Naive B cell (primary cell): ENCODE data around the gene FKRP. TPM values are rescaled to one million over a fixed set of nuclear protein-coding genes. Genes with fewer than 3 reads are reported as not detected.
"Not testable (repeated sequence)": the region's sequence is repeated elsewhere in the genome, so short reads cannot be mapped to it uniquely, and the experiment has no call there.

Source experiments
- ATAC-seq, 2 donors: fragments of 150-1000 bp; cut with Tn5 transposase; 2 replicates each; pipeline ENCODE4 v1.10.0; 2021; ENCODE audit warnings: low read depth in 2 of 2, mild to moderate bottlenecking in 2 of 2, moderate library complexity in 2 of 2
- DNase-seq: peaks from one replicate; pipeline ENCODE4 v3.0.0; 2022
- H3K27ac Mint-ChIP-seq, 6 donors: one replicate each; pipeline ENCODE4 v1.8.0; 2020 to 2022; ENCODE audit warnings: mild to moderate bottlenecking in 6 of 6, mixed read lengths in 6 of 6, moderate library complexity in 5 of 6, inconsistent platforms in 2 of 6
- H3K27me3 Mint-ChIP-seq, 3 donors: one replicate each; pipeline ENCODE4 v1.8.0; 2021 to 2022; ENCODE audit warnings: mixed read lengths in 3 of 3, mild to moderate bottlenecking in 1 of 3
- H3K36me3 Mint-ChIP-seq, 2 donors: one replicate each; pipeline ENCODE4 v1.8.0; 2020 to 2022; ENCODE audit warnings: mixed read lengths in 2 of 2, inconsistent platforms in 1 of 2, mild to moderate bottlenecking in 1 of 2
- H3K4me1 Mint-ChIP-seq, 3 donors: one replicate each; pipeline ENCODE4 v1.8.0; 2020 to 2022; ENCODE audit warnings: mixed read lengths in 3 of 3, inconsistent platforms in 1 of 3, mild to moderate bottlenecking in 1 of 3, moderate library complexity in 1 of 3
- H3K4me3 Mint-ChIP-seq, 8 donors: one replicate each; pipeline ENCODE4 v1.8.0; 2020 to 2022; ENCODE audit warnings: mild to moderate bottlenecking in 8 of 8, mixed read lengths in 8 of 8, moderate library complexity in 8 of 8, inconsistent platforms in 2 of 8
- H3K9me3 Mint-ChIP-seq, 7 donors: one replicate each; pipeline ENCODE4 v1.8.0; 2020 to 2022; ENCODE audit warnings: mixed read lengths in 7 of 7, mild to moderate bottlenecking in 5 of 7, inconsistent platforms in 2 of 7, moderate library complexity in 1 of 7
- polyA plus RNA-seq, 6 donors: library from polyadenylated mRNA; unstranded; fragments of 300-500 nt; fragmentation: Illumina TruSeq; gene quantifications; one replicate each; pipeline ENCODE4 v1.2.3, GENCODE V29; 2021; ENCODE audit warnings: low read depth in 6 of 6

FKRP gene, protein sequence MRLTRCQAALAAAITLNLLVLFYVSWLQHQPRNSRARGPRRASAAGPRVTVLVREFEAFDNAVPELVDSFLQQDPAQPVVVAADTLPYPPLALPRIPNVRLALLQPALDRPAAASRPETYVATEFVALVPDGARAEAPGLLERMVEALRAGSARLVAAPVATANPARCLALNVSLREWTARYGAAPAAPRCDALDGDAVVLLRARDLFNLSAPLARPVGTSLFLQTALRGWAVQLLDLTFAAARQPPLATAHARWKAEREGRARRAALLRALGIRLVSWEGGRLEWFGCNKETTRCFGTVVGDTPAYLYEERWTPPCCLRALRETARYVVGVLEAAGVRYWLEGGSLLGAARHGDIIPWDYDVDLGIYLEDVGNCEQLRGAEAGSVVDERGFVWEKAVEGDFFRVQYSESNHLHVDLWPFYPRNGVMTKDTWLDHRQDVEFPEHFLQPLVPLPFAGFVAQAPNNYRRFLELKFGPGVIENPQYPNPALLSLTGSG
- 10 to 100 TPM in 1 of 6 donors, 1 to 10 TPM in 5; 2.0 to 10.1 (median 6.0) TPM for polyA plus RNA-seq

DNA sequence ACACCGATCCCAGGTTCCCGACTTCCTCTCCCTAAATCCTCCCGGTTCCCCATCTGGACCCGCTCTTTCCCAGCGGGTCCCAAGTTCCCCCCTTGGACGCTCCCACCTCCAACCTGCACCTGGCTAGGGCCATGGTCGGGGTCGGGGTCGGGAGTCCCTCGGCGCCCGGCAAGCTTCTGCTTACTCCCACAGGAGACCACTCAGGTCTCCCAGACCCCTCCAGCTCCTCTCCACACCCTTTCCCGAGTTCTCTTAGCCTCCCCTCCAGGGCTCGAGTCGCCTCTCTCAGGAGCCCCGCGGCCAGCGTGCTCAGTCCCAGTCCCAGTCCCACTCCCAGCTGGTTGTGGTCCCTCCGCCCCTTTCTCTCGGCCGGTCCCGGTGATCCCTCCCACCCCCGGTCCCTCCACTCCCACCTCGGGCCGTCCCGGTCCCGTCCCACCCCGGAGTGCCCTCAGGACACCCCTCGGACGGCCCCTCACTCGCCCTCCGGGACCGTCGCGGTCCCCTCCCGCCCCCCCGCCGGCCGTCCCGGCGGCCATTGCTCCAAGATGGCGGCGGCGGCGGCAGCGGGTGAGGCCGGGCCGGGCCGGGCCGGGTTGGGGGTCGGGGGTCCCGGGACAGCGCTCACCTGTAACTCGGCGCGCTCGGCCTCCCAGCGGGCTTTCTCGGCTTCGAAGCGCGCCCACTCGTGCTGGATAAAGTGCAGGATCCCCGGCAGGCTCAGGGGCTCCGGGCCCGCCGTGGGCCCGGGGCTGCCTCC lies at the start of gene FKRP:
Gene FKRP (plus strand): TSS at position 537 of the 760 bp plus-strand sequence. CDS start 9,394 bp downstream, outside the sequence.
- peak; percentile 39 for DNase-seq
- Mint-ChIP-seq H3K27ac (peak within 1 kb of the TSS; percentile 94 to 98 (median 95)), H3K4me1 (peaks cover 52 to 65% (median 64%) of the 10 kb centered on the region in 3 donors), H3K36me3 (no peaks in the 10 kb centered on the region), H3K9me3 (no peaks in the 10 kb centered on the region), H3K27me3 (no peaks in the 10 kb centered on the region), H3K4me3 (peak within 1 kb of the TSS; percentile 87 to 98 (median 91))
- ATAC-seq, result peak; percentile 48 to 62

DNA sequence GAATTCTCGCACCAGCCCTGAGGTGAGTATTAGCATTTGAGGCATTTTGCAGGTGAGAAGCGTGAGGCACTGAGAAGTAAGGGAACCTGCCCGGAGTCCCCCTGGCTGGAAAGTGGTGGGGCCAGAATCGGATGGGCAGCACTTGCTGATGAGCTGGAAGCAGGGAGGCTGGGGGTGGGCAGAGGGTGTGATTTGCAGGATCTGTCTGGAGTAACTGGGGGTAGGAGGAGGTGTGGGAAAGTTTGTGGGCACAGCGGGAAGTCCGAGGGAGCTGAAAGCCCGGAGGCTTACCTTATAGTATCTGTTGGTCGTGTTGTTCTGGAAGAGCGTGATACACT lies 49.0 kb upstream of the FKRP start:
- DNase-seq (no peak), ATAC-seq (no peak)
- Mint-ChIP-seq H3K9me3 (no peaks in the 10 kb centered on the region), H3K27me3 (no peaks in the 10 kb centered on the region), H3K4me1 (peaks cover 0 to 18% (median 12%) of the 10 kb centered on the region in 3 donors), H3K4me3 (no peak overlapping the region), H3K36me3 (peaks cover 14 to 35% of the 10 kb centered on the region in 2 donors), H3K27ac (peak overlapping the region in 1 of 6 donors; percentile 58)

DNA sequence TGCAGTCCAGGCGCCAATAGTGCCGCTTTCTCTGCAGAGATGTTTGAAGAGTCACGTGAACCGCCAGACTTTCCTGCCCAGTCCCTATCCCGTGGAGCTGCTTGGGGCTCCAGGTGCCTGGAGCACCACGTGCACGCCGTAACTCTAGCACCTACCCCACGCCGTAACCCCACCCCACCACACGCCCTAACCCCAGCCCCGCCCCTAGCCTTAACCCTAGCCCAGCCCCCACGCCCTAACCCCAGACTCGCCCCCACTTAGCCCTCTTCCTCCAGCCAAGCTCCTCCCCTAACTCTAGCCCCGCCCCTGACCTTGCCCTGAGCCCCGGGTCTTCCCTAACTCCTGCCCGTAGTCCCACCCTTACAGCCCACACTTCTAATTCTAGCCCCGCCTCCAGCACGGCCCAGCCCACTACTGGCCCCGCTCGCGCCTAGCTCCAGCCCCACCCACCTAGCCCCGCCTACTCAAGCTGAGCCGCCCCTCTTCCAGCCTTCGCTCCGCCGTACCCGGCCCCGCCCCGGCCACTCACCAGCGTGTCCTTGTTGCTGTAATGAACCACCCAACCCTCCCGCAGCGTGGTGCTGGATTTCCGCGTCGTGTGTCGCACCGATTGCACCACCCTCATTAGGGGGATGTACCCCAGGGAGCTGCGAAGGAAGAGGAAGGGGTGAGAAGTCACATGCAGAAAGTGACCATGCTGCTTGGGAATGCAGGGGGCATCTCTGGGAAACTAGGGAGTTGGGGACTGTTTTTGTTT lies 48.5 kb upstream of the FKRP start:
- peak in 1 of 2 donors; percentile 37 for ATAC-seq
- no peaks in the 10 kb centered on the region for H3K9me3 Mint-ChIP-seq
- H3K4me1 Mint-ChIP-seq, result peaks cover 0 to 16% (median 11%) of the 10 kb centered on the region in 3 donors
- H3K36me3 Mint-ChIP-seq, result peaks cover 9 to 29% of the 10 kb centered on the region in 2 donors
- no peak for DNase-seq
- no peaks in the 10 kb centered on the region for H3K27me3 Mint-ChIP-seq
- no peak overlapping the region for H3K27ac Mint-ChIP-seq
- no peak overlapping the region for H3K4me3 Mint-ChIP-seq

DNA sequence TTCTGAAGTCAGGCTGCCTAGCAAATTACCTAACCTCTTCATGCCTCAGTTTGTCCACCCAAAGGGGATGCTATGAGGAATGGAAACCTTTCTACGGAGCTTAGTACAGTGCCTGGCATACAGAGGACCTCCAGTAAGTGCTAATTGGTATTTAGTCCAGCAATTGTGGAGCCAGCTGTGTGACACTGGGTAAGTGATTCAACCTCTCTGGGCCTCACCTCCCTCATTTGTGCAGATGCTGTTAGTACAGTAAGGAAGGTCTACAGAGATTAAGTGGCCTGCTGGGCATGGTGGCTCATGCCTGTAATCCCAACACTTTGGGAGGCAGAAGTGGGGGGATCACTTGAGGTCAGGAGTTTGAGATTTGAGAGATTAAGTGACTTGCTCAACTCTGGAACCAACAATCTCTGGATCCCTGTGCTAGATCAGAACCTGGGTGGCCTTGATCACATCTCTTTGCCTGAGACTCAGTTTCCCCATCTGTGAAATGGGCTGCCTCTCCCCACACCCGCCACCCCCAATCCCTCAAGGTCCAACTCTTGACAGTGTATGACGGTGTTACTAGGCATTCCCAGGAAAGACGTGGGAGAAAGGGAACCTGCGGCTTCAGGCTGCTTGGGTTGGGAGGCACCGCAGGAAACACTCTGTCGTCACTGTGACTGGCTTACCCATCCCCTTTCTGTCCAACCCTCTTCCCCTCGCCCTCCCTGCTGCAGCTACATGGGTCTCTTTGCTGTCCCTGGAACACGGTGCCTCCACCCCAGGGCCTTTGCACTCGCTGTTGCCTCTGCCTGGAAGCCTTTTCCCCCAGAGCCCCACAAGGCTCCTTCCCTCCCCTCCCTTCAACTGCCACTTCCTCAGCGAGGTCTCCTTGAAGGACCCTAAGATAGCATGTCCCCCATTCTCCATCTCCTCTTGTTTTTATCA lies 47.2 kb upstream of the FKRP start:
- H3K27me3 Mint-ChIP-seq, result no peaks in the 10 kb centered on the region
- peaks cover 0 to 10% (median 4%) of the 10 kb centered on the region in 3 donors for H3K4me1 Mint-ChIP-seq
- ATAC-seq (no peak), DNase-seq (no peak)
- peaks cover 4 to 21% of the 10 kb centered on the region in 2 donors for H3K36me3 Mint-ChIP-seq
- H3K27ac Mint-ChIP-seq, result no peak overlapping the region
- H3K9me3 Mint-ChIP-seq, result no peaks in the 10 kb centered on the region
- H3K4me3 Mint-ChIP-seq, result no peak overlapping the region

DNA sequence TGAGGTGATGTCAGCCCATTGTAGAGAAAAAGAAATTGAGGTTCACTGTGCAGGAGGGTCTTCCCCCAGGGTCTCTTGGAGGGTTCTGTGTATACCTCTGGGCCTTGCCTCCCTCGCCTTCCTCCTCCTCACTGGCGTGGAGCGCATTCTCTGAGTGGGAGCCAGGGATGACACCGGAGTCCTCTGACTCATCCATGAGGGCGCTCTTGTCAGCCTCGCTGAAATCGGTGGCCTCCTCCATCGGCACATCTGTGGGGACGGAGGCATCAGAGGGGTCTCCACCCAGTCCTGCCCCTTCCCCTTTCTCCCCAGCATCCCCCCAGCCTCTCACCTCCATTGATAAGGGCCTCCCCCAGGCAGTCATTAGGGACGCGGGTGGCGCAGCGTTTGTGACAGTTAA lies 45.2 kb upstream of the FKRP start:
- H3K27ac Mint-ChIP-seq, result peak overlapping the region in 2 of 6 donors; percentile 47 to 87
- peaks cover 11 to 23% (median 12%) of the 10 kb centered on the region in 3 donors for H3K4me1 Mint-ChIP-seq
- DNase-seq (no peak), ATAC-seq (no peak)
- H3K36me3 Mint-ChIP-seq, result peaks cover 4 to 14% of the 10 kb centered on the region in 2 donors
- H3K4me3 Mint-ChIP-seq, result no peak overlapping the region
- H3K27me3 Mint-ChIP-seq, result no peaks in the 10 kb centered on the region
- H3K9me3 Mint-ChIP-seq, result no peaks in the 10 kb centered on the region

DNA sequence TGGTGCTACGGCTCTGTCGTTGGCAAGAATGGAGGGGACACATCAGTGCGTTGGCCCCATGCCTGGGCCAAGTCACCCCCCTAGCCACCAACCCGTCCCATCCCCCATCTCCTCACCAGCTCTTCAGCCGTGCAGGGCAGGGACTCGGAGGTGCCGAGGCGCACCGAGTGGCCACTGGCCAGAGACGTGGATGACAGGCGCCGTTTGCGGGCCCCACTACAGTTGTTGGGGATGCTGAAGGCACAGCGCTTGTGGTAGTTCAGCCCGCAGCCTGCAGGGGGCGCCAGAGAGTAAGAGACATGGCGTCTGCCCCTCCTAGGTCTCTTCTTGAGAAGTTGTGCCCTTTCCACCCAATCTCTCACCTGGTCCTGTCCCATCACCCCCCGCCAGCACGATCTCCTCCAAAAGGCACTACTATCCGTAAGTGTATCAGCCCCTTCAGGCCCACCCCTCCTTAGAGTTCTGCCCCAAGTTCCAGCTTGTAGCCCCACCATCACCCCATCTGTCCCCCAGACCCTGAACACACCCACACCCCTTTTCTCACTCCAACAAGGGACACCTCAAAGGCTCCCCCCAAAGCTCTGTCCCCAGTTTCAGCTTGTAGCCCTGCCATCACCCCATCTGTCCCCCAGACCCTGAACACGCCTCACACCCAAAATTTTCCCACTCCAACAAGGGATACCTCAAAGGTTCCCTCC lies 41.3 kb upstream of the FKRP start:
- peak overlapping the region; percentile 40 to 99 (median 92) for H3K27ac Mint-ChIP-seq
- DNase-seq (peak; percentile 76), ATAC-seq (peak; percentile 94 to 96)
- peaks cover 16 to 22% (median 17%) of the 10 kb centered on the region in 3 donors for H3K4me1 Mint-ChIP-seq
- H3K9me3 Mint-ChIP-seq, result no peaks in the 10 kb centered on the region
- no peak overlapping the region for H3K4me3 Mint-ChIP-seq
- peaks cover 6 to 13% of the 10 kb centered on the region in 2 donors for H3K36me3 Mint-ChIP-seq
- no peaks in the 10 kb centered on the region for H3K27me3 Mint-ChIP-seq

DNA sequence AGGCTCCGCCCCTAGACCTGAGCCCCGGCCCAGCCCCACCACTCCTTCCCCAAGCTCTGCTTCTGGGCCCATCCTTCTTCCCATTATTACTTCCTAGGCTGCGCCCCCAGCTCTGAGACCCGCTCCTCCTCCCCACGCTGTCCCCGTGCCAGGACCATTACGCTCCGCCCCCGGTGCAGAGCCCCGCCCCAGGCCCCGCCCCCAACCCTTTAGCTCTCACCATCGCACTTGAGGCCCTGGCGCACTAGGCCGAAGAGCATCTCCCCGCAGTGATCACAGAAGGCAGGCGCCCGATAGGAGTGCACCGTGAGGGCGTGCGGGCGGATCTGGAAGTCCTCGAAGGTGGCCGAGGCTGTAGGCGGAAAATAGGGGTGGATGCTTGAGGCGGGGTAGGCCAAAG lies 35.2 kb upstream of the FKRP start:
- no peak for DNase-seq
- Mint-ChIP-seq H3K9me3 (no peaks in the 10 kb centered on the region), H3K4me3 (peak overlapping the region in 1 of 8 donors; percentile 15), H3K4me1 (peaks cover 22 to 48% (median 34%) of the 10 kb centered on the region in 3 donors), H3K36me3 (peaks cover 6 to 8% of the 10 kb centered on the region in 2 donors), H3K27me3 (no peaks in the 10 kb centered on the region), H3K27ac (peak overlapping the region in 2 of 6 donors; percentile 41 to 69)
- ATAC-seq, result no peak

DNA sequence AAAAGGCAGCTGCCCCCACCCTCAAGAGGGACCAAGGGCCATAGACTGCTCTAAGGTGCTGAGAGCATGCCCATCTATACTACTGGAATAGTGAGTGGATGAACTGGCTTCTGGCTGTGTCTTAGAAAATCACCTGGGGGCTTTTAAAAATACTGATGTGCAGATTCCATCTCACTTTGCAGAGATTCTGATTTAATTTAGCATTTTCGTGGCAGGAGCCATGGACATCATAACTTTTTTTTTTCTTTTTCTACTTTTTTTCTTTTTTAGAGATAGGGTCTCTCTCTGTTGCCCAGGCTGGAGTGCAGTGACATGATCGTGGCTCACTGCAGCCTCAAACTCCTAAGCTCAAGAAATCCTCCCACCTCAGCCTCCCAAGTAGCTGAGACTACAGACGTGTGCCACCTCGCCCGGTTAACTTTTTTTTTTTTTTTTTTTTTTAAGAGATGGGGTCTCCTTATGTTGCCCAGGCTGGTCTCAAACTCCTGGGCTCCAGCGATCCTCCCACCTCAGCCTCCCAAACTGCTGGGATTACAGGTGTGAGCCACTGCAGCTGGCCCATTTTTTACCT lies 33.0 kb upstream of the FKRP start:
- peak overlapping the region; percentile 71 to 99 (median 96) for H3K4me3 Mint-ChIP-seq
- not testable (repeated sequence) for ATAC-seq, H3K36me3 Mint-ChIP-seq, H3K27me3 Mint-ChIP-seq, H3K9me3 Mint-ChIP-seq, DNase-seq
- H3K27ac Mint-ChIP-seq, result peak overlapping the region in 5 of 6 donors; percentile 27 to 89 (median 84)
- peaks cover 31 to 53% (median 34%) of the 10 kb centered on the region in 3 donors for H3K4me1 Mint-ChIP-seq

DNA sequence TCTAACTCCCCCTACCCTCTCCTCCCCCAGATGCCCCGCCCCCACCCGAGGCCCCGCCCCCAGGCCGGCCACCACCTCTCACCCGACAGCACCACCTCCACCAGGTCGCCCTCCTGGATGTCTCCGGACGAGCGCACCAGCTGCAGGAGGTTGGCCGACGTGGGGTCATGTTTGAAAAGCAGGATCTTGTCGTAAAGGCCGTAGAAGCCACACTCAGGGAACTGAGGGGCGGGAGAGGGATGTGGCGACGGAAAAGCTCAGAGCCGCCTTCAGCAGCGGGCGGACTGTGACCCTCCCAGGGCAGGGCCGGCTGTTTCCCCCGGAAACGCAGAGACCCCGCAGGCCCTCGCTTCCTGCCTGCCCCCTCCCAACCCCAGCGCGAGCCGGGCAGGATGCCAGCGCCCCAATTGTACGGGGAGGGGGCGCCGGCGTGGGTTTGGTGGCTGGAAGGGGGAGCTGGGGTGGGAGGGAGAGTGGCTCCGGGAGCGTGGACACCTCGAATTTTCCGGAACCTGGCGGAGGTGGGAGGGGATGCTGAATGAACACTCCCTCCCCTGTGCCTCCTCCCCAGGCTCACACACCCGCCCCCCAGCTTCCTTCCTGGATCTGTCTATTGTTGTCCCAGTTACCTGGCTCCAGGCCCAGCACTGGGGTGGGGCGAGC lies 31.9 kb upstream of the FKRP start:
- Mint-ChIP-seq H3K4me1 (peaks cover 40 to 63% (median 45%) of the 10 kb centered on the region in 3 donors), H3K36me3 (peaks cover 0 to 9% of the 10 kb centered on the region in 2 donors), H3K27ac (peak overlapping the region; percentile 84 to 98 (median 96)), H3K9me3 (no peaks in the 10 kb centered on the region), H3K4me3 (peak overlapping the region; percentile 92 to 99 (median 96)), H3K27me3 (no peaks in the 10 kb centered on the region)
- DNase-seq, result peak; percentile 59
- peak; percentile 18 to 25 for ATAC-seq

DNA sequence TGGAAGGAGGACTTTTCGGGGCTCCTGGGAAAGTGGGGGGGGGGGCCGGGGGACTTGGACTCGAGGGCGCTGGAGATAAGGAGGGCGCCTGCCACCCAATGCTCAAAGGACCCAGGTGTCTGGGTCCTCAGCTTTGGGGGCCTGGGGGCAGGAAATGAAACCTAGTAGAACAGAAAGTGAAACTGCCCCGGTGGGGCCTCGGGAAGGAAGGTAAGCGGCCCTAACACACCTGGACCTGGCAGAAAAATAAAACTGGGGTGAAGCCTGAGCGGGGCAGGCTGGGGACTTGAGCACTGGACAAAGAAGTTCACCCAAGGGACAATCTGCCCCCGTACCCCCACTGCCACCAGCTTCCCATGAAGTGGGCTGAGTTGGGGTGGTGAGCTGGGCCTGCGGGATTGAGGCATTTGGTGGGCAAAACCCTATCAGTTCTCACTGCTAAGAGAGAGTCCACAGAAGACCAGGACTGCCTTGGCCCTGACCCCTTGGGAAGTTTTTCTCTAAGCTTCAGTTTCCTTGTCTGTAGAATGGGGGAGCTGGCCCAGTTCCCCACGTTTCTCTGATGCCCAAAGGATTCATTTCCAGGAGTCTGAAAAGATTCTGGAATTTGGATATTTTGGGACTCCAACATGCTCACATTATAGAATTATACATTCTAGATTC lies 31.3 kb upstream of the FKRP start:
- Mint-ChIP-seq H3K4me3 (peak overlapping the region; percentile 92 to 99 (median 96)), H3K36me3 (peaks cover 0 to 9% of the 10 kb centered on the region in 2 donors), H3K4me1 (peaks cover 46 to 70% (median 51%) of the 10 kb centered on the region in 3 donors), H3K27ac (peak overlapping the region; percentile 84 to 98 (median 96)), H3K27me3 (no peaks in the 10 kb centered on the region), H3K9me3 (no peaks in the 10 kb centered on the region)
- peak; percentile 77 for DNase-seq
- peak; percentile 56 to 57 for ATAC-seq

DNA sequence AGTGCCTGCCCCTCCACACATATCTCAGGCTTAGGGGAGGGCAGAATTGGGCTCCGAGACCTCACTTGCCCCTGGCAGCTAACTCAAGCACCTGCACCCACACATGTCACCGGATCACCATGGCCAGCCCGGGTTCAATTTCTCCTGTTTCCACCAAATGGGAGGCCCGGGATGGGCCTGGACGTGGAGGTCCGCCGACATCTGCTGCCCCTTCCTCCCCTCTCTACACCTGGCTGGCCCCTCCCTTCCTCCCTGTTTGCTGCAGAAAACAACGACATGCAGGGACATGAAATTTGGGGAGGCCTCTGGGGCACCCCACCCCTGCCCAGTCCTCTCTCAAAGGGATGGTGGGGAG lies 30.3 kb upstream of the FKRP start:
- ATAC-seq, result no peak
- DNase-seq, result no peak
- no peaks in the 10 kb centered on the region for H3K27me3 Mint-ChIP-seq
- peaks cover 45 to 75% (median 60%) of the 10 kb centered on the region in 3 donors for H3K4me1 Mint-ChIP-seq
- H3K27ac Mint-ChIP-seq, result peak overlapping the region; percentile 84 to 98 (median 95)
- peak overlapping the region; percentile 92 to 99 (median 96) for H3K4me3 Mint-ChIP-seq
- no peaks in the 10 kb centered on the region for H3K9me3 Mint-ChIP-seq
- H3K36me3 Mint-ChIP-seq, result peaks cover 0 to 9% of the 10 kb centered on the region in 2 donors
